Fibroblast of mammary gland (primary cell): Measurements from ENCODE around the gene CACNA1B.

Experiments
- DNase-seq: peaks from one replicate; pipeline ENCODE4 v3.0.0-alpha.2; 2010; ENCODE audit warnings: low read depth
- H3K4me3 ChIP-seq: 2 replicates; pipeline ENCODE4 v1.5.1; 2011; ENCODE audit warnings: low read depth, mild to moderate bottlenecking, low read length, moderate library complexity; ENCODE audit not compliant: control insufficient read depth
- TF ChIP-seq, protein P1 (sequence below): conservative IDR thresholded peaks from 2 replicates; pipeline ENCODE4 v1.5.1; 2011; ENCODE audit warnings: low read depth, low read length, inconsistent platforms; ENCODE audit not compliant: control insufficient read depth, insufficient read depth

Gene CACNA1B

DNA sequence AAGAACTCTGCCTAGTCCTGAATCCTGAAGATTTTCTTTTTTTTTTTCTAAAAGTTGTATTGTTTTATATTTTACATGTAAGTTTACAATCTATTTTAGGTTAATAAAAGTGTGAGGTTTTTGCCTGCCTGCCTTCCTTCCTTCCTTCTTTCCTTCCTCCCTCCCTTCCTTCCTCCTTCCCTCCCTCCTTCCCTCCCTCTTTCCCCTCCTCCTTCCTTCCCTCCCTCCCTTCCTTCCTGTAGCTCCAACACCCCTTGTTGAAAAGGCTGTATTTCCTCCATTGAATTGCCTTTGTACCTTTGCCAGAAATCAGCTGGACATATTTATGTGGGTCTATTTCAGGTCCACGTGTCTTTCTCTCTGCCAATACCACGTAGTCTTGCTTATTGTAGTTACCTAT is 46.6 kb downstream of the CACNA1B start:
- no peak for DNase-seq
- TF ChIP-seq, protein P1, sequence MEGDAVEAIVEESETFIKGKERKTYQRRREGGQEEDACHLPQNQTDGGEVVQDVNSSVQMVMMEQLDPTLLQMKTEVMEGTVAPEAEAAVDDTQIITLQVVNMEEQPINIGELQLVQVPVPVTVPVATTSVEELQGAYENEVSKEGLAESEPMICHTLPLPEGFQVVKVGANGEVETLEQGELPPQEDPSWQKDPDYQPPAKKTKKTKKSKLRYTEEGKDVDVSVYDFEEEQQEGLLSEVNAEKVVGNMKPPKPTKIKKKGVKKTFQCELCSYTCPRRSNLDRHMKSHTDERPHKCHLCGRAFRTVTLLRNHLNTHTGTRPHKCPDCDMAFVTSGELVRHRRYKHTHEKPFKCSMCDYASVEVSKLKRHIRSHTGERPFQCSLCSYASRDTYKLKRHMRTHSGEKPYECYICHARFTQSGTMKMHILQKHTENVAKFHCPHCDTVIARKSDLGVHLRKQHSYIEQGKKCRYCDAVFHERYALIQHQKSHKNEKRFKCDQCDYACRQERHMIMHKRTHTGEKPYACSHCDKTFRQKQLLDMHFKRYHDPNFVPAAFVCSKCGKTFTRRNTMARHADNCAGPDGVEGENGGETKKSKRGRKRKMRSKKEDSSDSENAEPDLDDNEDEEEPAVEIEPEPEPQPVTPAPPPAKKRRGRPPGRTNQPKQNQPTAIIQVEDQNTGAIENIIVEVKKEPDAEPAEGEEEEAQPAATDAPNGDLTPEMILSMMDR: no peak
- H3K4me3 ChIP-seq: no peak overlapping the region

DNA sequence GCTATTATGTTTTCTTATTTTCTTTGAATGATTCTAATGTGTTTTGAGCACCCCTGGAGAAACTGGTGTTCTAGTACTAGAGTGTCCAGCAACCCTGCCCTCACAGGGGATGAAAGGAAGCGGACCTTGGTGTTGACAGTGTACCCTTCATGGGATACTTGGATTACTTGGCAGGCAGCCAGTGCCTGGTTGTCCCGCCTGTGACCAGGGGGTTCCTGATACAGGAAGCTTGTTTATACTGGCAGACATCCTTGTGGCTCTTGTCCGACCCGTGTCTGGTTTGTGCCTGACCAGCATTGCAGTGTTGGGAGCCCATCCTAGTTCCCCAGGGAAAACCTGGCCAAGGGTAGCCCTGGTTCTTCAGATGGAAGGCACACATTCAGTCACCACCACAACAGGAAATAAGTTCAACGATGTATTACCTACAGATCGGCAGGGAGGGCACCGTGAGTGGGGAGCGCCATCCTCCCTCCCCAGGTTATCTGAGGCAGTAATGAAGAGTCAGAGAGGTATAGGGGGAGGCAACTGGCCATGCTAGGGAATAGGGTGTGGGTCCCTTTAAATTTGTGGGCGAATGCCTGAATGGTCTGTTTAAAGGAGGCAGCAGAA is 47.3 kb downstream of the CACNA1B start:
- no peak overlapping the region for H3K4me3 ChIP-seq
- TF ChIP-seq, protein P1: no peak
- DNase-seq: no peak

DNA sequence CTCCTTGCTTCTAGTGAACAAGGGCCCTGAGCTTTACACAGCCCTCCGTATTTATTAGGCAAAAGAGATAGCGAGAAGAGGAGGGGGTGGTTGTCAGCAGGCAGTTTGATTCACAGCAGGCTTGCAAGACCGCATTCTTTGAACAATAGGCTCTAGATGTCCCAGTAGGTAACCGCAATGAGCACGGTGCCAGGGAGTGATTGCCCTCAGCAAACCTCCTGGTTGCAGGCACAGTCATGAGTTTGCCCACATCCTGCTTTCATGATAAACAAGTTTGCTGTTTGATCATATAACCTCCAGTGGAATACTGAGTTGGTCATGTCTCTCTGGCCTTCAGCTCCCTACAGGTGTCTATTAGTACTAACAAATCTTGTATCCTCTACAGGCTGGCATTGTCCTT is 66.1 kb downstream of the CACNA1B start:
- TF ChIP-seq, protein P1: no peak
- H3K4me3 ChIP-seq: no peak overlapping the region
- DNase-seq: no peak

DNA sequence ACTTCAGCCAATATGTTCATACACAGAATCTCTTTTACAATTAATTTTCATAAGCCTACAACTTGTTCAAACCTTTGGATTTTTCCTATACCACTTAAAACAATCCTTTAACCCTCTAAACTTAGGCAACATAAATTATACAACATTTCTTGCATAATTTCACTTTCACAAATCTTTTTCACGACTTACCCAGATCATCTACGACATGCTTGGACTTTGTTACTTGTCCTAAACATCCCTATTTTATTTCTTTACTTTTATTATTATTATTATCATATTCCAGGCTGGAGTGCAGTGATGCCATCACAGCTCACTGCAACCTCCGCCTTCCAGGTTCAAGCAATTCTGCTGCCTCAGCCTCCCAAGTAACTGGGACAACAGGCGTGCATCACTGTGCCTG is 68.0 kb downstream of the CACNA1B start:
- TF ChIP-seq, protein P1: no peak
- peak; percentile 15 for DNase-seq
- H3K4me3 ChIP-seq: no peak overlapping the region

DNA sequence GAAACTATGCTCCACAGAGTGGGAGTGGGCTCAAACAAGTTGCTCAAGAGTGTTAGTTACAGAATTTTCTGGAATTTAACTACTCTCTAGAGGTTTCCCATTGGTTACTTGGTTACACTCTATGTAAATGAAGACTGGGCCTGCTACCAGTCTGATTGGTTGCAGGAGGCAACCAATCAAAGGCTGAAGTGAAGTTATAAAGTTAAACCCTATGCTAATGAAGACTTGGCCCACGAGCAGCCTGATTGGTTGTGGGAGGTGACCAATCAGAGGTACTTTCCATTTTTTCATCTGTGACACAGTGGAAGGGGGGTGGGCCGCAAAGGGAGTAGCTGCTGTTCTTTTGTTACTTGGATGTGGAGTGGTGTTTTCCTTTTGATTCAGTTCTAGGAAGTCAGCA is 69.4 kb downstream of the CACNA1B start:
- no peak for DNase-seq

DNA sequence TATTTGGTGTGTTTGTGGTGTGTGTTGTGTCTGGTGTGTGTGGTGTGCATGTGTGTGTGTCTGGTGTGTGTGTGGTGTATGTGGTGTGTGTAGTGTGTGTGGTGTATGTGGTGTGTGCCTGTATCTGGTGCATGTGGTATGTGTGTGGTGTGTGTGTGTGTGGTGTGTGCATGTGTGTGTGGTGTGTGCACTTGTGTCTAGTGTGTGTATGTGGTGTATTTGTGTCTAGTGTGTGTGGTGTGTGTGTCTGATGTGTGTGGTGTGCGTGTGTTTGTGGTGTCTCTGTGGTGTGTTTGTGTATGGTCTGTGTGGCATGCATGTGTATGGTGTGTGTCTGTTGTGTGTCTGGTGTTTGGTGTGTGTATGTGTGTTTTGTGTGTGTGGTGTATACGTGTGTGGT is 71.1 kb downstream of the CACNA1B start:
- no peak for DNase-seq
- no peak overlapping the region for H3K4me3 ChIP-seq
- TF ChIP-seq, protein P1: no peak

More for the DNA sequence above, 69.4 kb downstream of the CACNA1B start:
- TF ChIP-seq, protein P1: no peak
- H3K4me3 ChIP-seq: no peak overlapping the region

DNA sequence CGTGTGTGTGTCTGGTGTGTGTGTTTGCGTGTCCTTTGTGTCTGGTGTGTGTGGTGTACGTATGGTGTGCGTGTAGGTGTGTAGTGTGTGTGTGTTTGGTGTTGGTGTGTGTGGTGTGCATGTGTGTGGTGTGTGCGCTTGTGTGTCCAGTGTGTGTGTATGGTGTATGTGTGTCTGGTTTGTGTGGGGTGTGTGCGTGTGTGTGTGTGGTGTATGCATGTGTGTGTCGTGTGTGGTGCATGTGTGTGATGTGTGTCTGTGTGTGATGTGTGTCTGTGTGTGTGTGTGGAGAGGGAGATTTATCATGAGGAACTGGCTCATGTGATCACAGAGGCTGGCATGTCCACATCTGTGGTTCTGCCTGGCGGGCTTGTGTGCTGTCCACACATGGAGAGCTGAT is 71.7 kb downstream of the CACNA1B start:
- DNase-seq: no peak
- TF ChIP-seq, protein P1: no peak
- no peak overlapping the region for H3K4me3 ChIP-seq
